ENCODE data around the gene ZNF44.

ZNF44 gene

GRCh38 chr19:12294249-12295158 is at the start of gene ZNF44:
ZNF44 (minus strand) TSS chr19:12294883; CDS start chr19:12294694, 189 bp downstream.
- H4K20me1 ChIP-seq (ENCODE audit: insufficient read depth): no peaks in the 10 kb centered on the region
- no peaks in the 10 kb centered on the region for H3K4me1 ChIP-seq (ENCODE audit: low read depth, poor library complexity, severe bottlenecking)
- H3K27ac ChIP-seq: peak within 1 kb of the TSS; percentile 4; the same call in 1 of the 2 replicates
- H3K36me3 ChIP-seq (ENCODE audit: insufficient read depth): no peaks in the 10 kb centered on the region
- H3K4me3 ChIP-seq (IDR thresholded peaks at IDR 0.05; ENCODE audit: insufficient read depth, low read depth, low read length): no peak within 1 kb of the TSS
- TF ChIP-seq, protein P1, sequence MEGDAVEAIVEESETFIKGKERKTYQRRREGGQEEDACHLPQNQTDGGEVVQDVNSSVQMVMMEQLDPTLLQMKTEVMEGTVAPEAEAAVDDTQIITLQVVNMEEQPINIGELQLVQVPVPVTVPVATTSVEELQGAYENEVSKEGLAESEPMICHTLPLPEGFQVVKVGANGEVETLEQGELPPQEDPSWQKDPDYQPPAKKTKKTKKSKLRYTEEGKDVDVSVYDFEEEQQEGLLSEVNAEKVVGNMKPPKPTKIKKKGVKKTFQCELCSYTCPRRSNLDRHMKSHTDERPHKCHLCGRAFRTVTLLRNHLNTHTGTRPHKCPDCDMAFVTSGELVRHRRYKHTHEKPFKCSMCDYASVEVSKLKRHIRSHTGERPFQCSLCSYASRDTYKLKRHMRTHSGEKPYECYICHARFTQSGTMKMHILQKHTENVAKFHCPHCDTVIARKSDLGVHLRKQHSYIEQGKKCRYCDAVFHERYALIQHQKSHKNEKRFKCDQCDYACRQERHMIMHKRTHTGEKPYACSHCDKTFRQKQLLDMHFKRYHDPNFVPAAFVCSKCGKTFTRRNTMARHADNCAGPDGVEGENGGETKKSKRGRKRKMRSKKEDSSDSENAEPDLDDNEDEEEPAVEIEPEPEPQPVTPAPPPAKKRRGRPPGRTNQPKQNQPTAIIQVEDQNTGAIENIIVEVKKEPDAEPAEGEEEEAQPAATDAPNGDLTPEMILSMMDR (conservative IDR thresholded peaks at IDR 0.05; ENCODE audit: low read depth, low read length): no peak
- peak within 1 kb of the TSS; percentile 60; the same call in 1 of the 2 replicates for H3K9ac ChIP-seq
- H3K27me3 ChIP-seq (ENCODE audit: insufficient read depth, low read depth): no peaks in the 10 kb centered on the region
- H3K79me2 ChIP-seq (ENCODE audit: insufficient read depth, low read depth): peaks cover 3% of the 10 kb centered on the region; the same call in 1 of the 2 replicates
- peak within 1 kb of the TSS; percentile 69 for H3K4me2 ChIP-seq
- peak within 1 kb of the TSS; percentile 83 for H2AFZ ChIP-seq (ENCODE audit: low read depth)

DNA sequence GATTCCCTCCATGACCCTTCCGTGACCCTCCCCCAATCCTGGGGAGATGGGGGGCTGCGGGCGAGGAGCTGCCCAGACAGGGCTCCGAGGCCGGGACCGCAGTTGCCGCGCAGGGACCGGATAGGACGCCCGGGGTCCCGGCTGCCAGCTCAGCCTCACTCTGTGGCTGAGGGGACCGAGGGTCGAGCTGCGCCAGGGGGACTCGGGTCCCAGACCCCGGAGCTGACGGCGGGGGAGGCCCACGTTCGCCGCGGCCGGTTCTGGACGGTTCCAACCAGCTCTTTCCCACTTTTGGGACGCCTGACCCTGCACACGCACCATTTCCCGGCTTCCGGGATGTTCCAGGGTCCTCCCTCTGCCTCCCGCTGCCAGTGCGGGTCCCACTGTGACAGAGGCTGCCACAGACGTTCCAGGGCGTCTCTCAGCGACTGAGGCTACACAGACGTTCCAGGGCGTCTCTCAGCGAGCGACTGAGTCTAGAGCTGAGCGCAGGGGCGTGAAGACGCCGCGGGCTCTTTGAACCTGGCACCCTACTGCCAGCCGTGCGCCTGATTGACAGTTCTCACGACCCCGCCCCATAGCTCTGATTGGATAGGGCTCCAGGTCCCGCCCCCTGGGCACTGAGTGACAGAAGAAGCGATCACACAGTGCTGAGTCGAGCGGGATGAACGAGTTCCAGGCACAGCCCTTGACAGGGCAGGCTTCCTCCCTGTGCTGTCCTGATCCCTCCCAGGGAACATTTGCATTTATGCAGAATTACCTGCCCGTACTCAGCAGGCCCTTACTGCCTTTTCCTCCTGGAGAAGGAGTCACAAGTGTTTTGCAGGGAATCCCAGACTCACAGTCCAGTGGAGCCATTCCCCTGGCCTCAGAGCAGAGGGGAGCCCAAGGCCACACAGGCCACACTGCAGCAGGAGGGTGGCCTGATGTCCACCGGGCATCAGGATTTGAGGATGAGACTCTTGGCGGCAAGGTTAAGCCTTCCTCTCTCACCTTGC is 38.8 kb upstream of the ZNF44 start, which contains the start of gene ZNF563:
Gene ZNF563, minus strand, starts transcription at position 472 of the 998 bp plus-strand sequence. Its CDS starts 151 bp downstream, at position 321.
- Histone ChIP-seq H3K27ac (no peak within 1 kb of the TSS), H3K36me3 (ENCODE audit: insufficient read depth) (no peaks in the 10 kb centered on the region), H3K9ac (no peak within 1 kb of the TSS; the same call in 1 of the 2 replicates), H2AFZ (ENCODE audit: low read depth) (peak within 1 kb of the TSS; percentile 47; the same call in 1 of the 2 replicates), H3K27me3 (ENCODE audit: insufficient read depth, low read depth) (no peaks in the 10 kb centered on the region), H4K20me1 (ENCODE audit: insufficient read depth) (no peaks in the 10 kb centered on the region), H3K4me1 (ENCODE audit: low read depth, poor library complexity, severe bottlenecking) (no peaks in the 10 kb centered on the region), H3K4me3 (IDR thresholded peaks at IDR 0.05; ENCODE audit: insufficient read depth, low read depth, low read length) (no peak within 1 kb of the TSS), H3K79me2 (ENCODE audit: insufficient read depth, low read depth) (no peaks in the 10 kb centered on the region), H3K4me2 (peak within 1 kb of the TSS; percentile 21; the same call in 1 of the 2 replicates)
- TF ChIP-seq, protein P1 (conservative IDR thresholded peaks at IDR 0.05; ENCODE audit: low read depth, low read length): no peak

DNA sequence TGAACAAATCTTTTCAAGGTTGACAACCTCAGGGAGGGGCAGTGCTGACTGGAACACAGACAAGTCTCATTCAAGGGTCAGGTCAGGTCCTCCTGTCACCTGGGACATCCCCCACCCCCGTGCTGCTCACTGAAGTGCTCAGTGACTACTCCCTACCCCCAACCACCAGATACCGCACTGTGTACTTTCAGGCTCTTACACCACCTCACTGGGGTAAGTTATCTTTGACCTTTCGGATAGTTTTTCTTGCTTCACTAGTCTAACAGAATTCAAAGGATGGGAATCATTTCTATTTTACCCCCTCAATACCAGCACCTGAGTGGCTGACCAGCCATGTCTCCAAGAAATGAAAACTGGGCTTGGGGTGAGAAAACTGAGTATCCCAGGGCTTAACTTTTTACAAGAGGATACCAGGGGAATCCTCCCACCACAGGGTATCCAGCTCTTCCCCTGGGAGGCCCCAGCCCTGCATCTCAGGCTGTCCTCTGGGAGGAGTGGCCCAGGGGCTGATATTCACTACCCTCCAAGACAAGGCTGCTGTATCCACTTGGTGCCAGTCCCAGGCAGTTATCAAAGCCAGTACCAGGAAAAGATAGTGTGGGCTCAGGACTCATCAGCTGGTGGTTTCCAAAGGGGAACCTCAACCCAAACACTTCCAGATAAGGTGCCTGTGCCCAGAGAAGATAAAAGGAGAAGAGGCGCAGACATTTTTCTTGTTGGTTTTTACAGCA is 36.7 kb upstream of the ZNF44 start:
- Histone ChIP-seq H3K27me3 (ENCODE audit: insufficient read depth, low read depth) (no peaks in the 10 kb centered on the region), H3K27ac (no peak overlapping the region), H3K4me3 (IDR thresholded peaks at IDR 0.05; ENCODE audit: insufficient read depth, low read depth, low read length) (no peak overlapping the region), H2AFZ (ENCODE audit: low read depth) (no peak overlapping the region), H3K4me1 (ENCODE audit: low read depth, poor library complexity, severe bottlenecking) (no peaks in the 10 kb centered on the region), H4K20me1 (ENCODE audit: insufficient read depth) (no peaks in the 10 kb centered on the region), H3K4me2 (no peak overlapping the region), H3K79me2 (ENCODE audit: insufficient read depth, low read depth) (no peaks in the 10 kb centered on the region), H3K9ac (no peak overlapping the region), H3K36me3 (ENCODE audit: insufficient read depth) (no peaks in the 10 kb centered on the region)
- TF ChIP-seq, protein P1 (conservative IDR thresholded peaks at IDR 0.05; ENCODE audit: low read depth, low read length): no peak

- TF ChIP-seq, protein P1 (conservative IDR thresholded peaks at IDR 0.05; ENCODE audit: low read depth, low read length): no peak
- Histone ChIP-seq H3K27ac (no peak overlapping the region), H4K20me1 (ENCODE audit: insufficient read depth) (no peaks in the 10 kb centered on the region), H3K27me3 (ENCODE audit: insufficient read depth, low read depth) (no peaks in the 10 kb centered on the region), H3K79me2 (ENCODE audit: insufficient read depth, low read depth) (no peaks in the 10 kb centered on the region), H3K9ac (no peak overlapping the region), H3K4me1 (ENCODE audit: low read depth, poor library complexity, severe bottlenecking) (no peaks in the 10 kb centered on the region), H2AFZ (ENCODE audit: low read depth) (no peak overlapping the region), H3K4me3 (IDR thresholded peaks at IDR 0.05; ENCODE audit: insufficient read depth, low read depth, low read length) (no peak overlapping the region), H3K4me2 (no peak overlapping the region), H3K36me3 (ENCODE audit: insufficient read depth) (no peaks in the 10 kb centered on the region)
These were observed 35.7 kb upstream of the ZNF44 start for GRCh38 chr19:12330340-12330739.
